ENCODE results near the gene EPS8L3. TPM values are rescaled to one million over a fixed set of nuclear protein-coding genes. Genes with fewer than 3 reads are reported as not detected.

Gene EPS8L3
- total and polyA plus RNA-seq, 2 experiments from 2014 or later, result not detected

GRCh38 chr1:109771712-109772657 lies 8.3 kb upstream of the EPS8L3 start:
- Histone ChIP-seq H3K27me3 (replicated peaks; ENCODE audit: insufficient read depth) (no peaks in the 10 kb centered on the region), H3K27ac (no peak overlapping the region), H2AFZ (no peak overlapping the region), H4K20me1 (ENCODE audit: insufficient read depth) (no peaks in the 10 kb centered on the region), H3K4me1 (ENCODE audit: insufficient read depth) (0 out of 2 replicates have a peak, but pooled peaks cover 9% of the 10 kb centered on the region), H3K9ac (no peak overlapping the region), H3K9me2 (ENCODE audit: insufficient read depth) (no peaks in the 10 kb centered on the region), H3K4me2 (ENCODE audit: unreplicated experiment) (no peak overlapping the region), H3K9me3 (ENCODE audit: low read depth) (no peaks in the 10 kb centered on the region), H3F3A (ENCODE audit: insufficient read depth) (no peaks in the 10 kb centered on the region; the same call in 1 of the 2 replicates), H3K79me2 (ENCODE audit: insufficient read depth) (no peaks in the 10 kb centered on the region), H3K36me3 (ENCODE audit: low read depth) (no peaks in the 10 kb centered on the region), H3K4me3 (no peak overlapping the region)
- TF ChIP-seq EZH2 (IDR thresholded peaks at IDR 0.05; ENCODE audit: insufficient read depth, poor library complexity, severe bottlenecking), result no peak
- no peak for TF ChIP-seq EZH2phosphoT487 (IDR thresholded peaks at IDR 0.05; ENCODE audit: insufficient read depth, low read depth)
- WGBS, 2 experiments (ENCODE audit: low coverage in 1 of 2, low lambda C conversion rate in 2 of 2, missing lambda C conversion rate in 2 of 2), result 83 to 84% methylated on average over 10 of the region's 10 CpGs
- DNase-seq, result no peak
- in situ Hi-C loops (cut with MboI), result loop anchor here (5.0 kb wide), 2 partner anchors 215 to 225 kb away; partner anchors contain the start of gene GNAI3

GRCh38 chr1:109770331-109771095 lies 6.8 kb upstream of the EPS8L3 start:
- no peak overlapping the region for H3K4me3 ChIP-seq
- H3K9ac ChIP-seq, result no peak overlapping the region
- H3K9me3 ChIP-seq (ENCODE audit: low read depth), result no peaks in the 10 kb centered on the region
- H3K4me1 ChIP-seq (ENCODE audit: insufficient read depth), result 0 out of 2 replicates have a peak, but pooled peaks cover 7% of the 10 kb centered on the region
- H3K4me2 ChIP-seq (ENCODE audit: unreplicated experiment), result no peak overlapping the region
- H3K79me2 ChIP-seq (ENCODE audit: insufficient read depth), result no peaks in the 10 kb centered on the region
- H3K36me3 ChIP-seq (ENCODE audit: low read depth), result no peaks in the 10 kb centered on the region
- TF ChIP-seq EZH2phosphoT487 (IDR thresholded peaks at IDR 0.05; ENCODE audit: insufficient read depth, low read depth) (no peak), EZH2 (IDR thresholded peaks at IDR 0.05; ENCODE audit: insufficient read depth, poor library complexity, severe bottlenecking) (no peak)
- DNase-seq, result no peak
- H3K27me3 ChIP-seq (replicated peaks; ENCODE audit: insufficient read depth), result no peaks in the 10 kb centered on the region; the same call in 1 of the 2 replicates
- no peaks in the 10 kb centered on the region; the same call in 1 of the 2 replicates for H3F3A ChIP-seq (ENCODE audit: insufficient read depth)
- H2AFZ ChIP-seq, result no peak overlapping the region
- WGBS, 2 experiments (ENCODE audit: low coverage in 1 of 2, low lambda C conversion rate in 2 of 2, missing lambda C conversion rate in 2 of 2), result 67 to 69% methylated on average over 11 of the region's 11 CpGs
- no peaks in the 10 kb centered on the region for H3K9me2 ChIP-seq (ENCODE audit: insufficient read depth)
- in situ Hi-C loops (cut with MboI), result loop anchor here (5.0 kb wide), 2 partner anchors 217 to 223 kb away; partner anchors contain the start of gene GNAI3
- H4K20me1 ChIP-seq (ENCODE audit: insufficient read depth), result no peaks in the 10 kb centered on the region
- no peak overlapping the region for H3K27ac ChIP-seq

GRCh38 chr1:109769330-109770078 lies 5.8 kb upstream of the EPS8L3 start:
- Histone ChIP-seq H2AFZ (no peak overlapping the region), H3K4me2 (ENCODE audit: unreplicated experiment) (no peak overlapping the region), H3K4me1 (ENCODE audit: insufficient read depth) (no peaks in the 10 kb centered on the region), H3K9me2 (ENCODE audit: insufficient read depth) (no peaks in the 10 kb centered on the region), H3K4me3 (no peak overlapping the region), H3K36me3 (ENCODE audit: low read depth) (no peaks in the 10 kb centered on the region), H3K27me3 (replicated peaks; ENCODE audit: insufficient read depth) (no peaks in the 10 kb centered on the region; the same call in 1 of the 2 replicates), H4K20me1 (ENCODE audit: insufficient read depth) (no peaks in the 10 kb centered on the region), H3F3A (ENCODE audit: insufficient read depth) (no peaks in the 10 kb centered on the region; the same call in 1 of the 2 replicates), H3K9me3 (ENCODE audit: low read depth) (no peaks in the 10 kb centered on the region), H3K27ac (no peak overlapping the region), H3K79me2 (ENCODE audit: insufficient read depth) (no peaks in the 10 kb centered on the region), H3K9ac (0 out of 2 replicates have a peak overlapping the region, but pooled peaks have one; percentile 9)
- peak; percentile 94 for DNase-seq
- TF ChIP-seq EZH2 (IDR thresholded peaks at IDR 0.05; ENCODE audit: insufficient read depth, poor library complexity, severe bottlenecking) (no peak), EZH2phosphoT487 (IDR thresholded peaks at IDR 0.05; ENCODE audit: insufficient read depth, low read depth) (no peak)
- WGBS, 2 experiments (ENCODE audit: low coverage in 1 of 2, low lambda C conversion rate in 2 of 2, missing lambda C conversion rate in 2 of 2), result 69 to 73% methylated on average over 11 of the region's 11 CpGs
- in situ Hi-C loops (cut with MboI), result loop anchor here (5.0 kb wide), 2 partner anchors 218 to 222 kb away; partner anchors contain the start of gene GNAI3

Data from GM23248 (cell line).